ENCODE results near the gene EHD2. TPM values are rescaled to one million over a fixed set of nuclear protein-coding genes. Genes with fewer than 3 reads are reported as not detected.
A peak's percentile ranks its signal among the peaks of the same experiment; 100 is the strongest.

EHD2 gene
- total RNA-seq, 1 experiment from 2014 or later: 60.5 TPM

DNA sequence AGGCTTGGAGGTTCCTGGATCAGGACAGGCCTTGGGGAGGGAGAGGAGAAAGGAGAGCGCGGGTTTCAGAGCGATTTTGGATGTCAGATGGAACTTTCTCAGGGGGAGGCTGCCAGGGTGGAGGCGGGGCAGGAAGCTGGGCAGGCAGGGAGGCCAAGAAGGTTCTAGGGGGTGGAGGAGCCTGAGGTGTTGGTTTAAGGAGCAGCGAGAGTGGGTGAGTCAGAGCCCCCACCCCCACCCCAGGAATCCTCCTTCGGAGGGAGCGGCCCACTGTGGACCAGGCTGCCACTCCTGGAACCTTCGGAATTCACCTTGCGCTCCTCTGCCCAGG lies 16.2 kb downstream of the EHD2 start:
- Histone ChIP-seq H3K9me2 (ENCODE audit: insufficient read depth) (no peaks in the 10 kb centered on the region), H2AFZ (ENCODE audit: low read depth, low read length, poor library complexity, severe bottlenecking) (no peak overlapping the region), H3K36me3 (ENCODE audit: control insufficient read depth in 1 of 2, insufficient read depth in 2 of 2, low read length in 2 of 2) (peaks cover 2 to 18% of the 10 kb centered on the region in 2 experiments; a peak in 3 of 4 replicates), H3K4me2 (ENCODE audit: low read length) (peak overlapping the region; percentile 88), H3K4me3 (replicated peaks in 1 of 2; ENCODE audit: low read depth in 1 of 2, low read length in 2 of 2) (peak overlapping the region; percentile 49 to 58), H3K27me3 (ENCODE audit: insufficient read depth, low read length) (no peaks in the 10 kb centered on the region), H3K27ac (ENCODE audit: low read depth, low read length) (peak overlapping the region; percentile 98), H4K20me1 (ENCODE audit: insufficient read depth) (no peaks in the 10 kb centered on the region), H3K4me1 (ENCODE audit: control insufficient read depth in 1 of 2, insufficient read depth in 2 of 2, low read length in 2 of 2) (peaks cover 35 to 62% of the 10 kb centered on the region in 2 experiments), H3K9me3 (ENCODE audit: control insufficient read depth in 1 of 2, insufficient read depth in 1 of 2, low read depth in 1 of 2, low read length in 2 of 2) (no peaks in the 10 kb centered on the region), H3K9ac (ENCODE audit: low read length) (peak overlapping the region; percentile 74), H3K79me2 (ENCODE audit: insufficient read depth, low read length) (peaks cover 8% of the 10 kb centered on the region)
- intact Hi-C loops (cut with micrococcal nuclease): loop anchor here (2.0 kb wide), 1 partner anchor 13 kb away; no protein-coding TSS in a partner anchor
- ChIA-PET RAD21 (ENCODE audit: low non-redundant PET in 1 of 2, low total read pairs in 2 of 2, uncharacterized antibody in 2 of 2, unreplicated experiment in 2 of 2) (interaction anchor here (0.5 to 1.0 kb wide), 2 partner anchors 17 to 91 kb away, joined by 3 to 5 read pairs; no protein-coding TSS in a partner anchor), CTCF (interaction anchor here (0.9 to 9.2 kb wide), 4 partner anchors 17 to 293 kb away, joined by 3 to 62 read pairs (median 6); partner anchors contain the start of gene EHD2), POLR2A (interaction anchor here (0.6 to 1.3 kb wide), 3 partner anchors 8 to 16 kb away, joined by 3 to 5 read pairs (median 4); partner anchors contain the start of gene EHD2)
- BruUV-seq (replicated peaks): no TSS peak
- peak; percentile 83 for ATAC-seq
- DNase-seq (ENCODE audit: low read depth, low spot score): peak; percentile 79
- TF ChIP-seq, protein P1, sequence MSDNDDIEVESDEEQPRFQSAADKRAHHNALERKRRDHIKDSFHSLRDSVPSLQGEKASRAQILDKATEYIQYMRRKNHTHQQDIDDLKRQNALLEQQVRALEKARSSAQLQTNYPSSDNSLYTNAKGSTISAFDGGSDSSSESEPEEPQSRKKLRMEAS (IDR thresholded peaks at IDR 0.05): no peak
- TF ChIP-seq ELF1 (IDR thresholded peaks at IDR 0.05; ENCODE audit: borderline replicate concordance, low read depth): no peak
- TF ChIP-seq SP1 (IDR thresholded peaks at IDR 0.05; ENCODE audit: low read depth): peak; percentile 74
- TF ChIP-seq FOSL1 (IDR thresholded peaks at IDR 0.05; ENCODE audit: low read depth): peak; percentile 75
- TF ChIP-seq CTCF (IDR thresholded peaks at IDR 0.05 in 2 of 3, conservative IDR thresholded peaks at IDR 0.05 in 1 of 3; ENCODE audit: borderline replicate concordance in 1 of 3, insufficient read depth in 1 of 3, low read depth in 2 of 3, low read length in 2 of 3): no peak
- peak; percentile 80 for TF ChIP-seq JUND (IDR thresholded peaks at IDR 0.05)
- TF ChIP-seq RAD21 (IDR thresholded peaks at IDR 0.05; ENCODE audit: low read depth): no peak
- TF ChIP-seq EZH2phosphoT487 (IDR thresholded peaks at IDR 0.05; ENCODE audit: borderline replicate concordance): no peak
- TF ChIP-seq EZH2 (IDR thresholded peaks at IDR 0.05): no peak
- no peak for TF ChIP-seq ZBTB33 (IDR thresholded peaks at IDR 0.05; ENCODE audit: extremely low read depth, insufficient replicate concordance, low read length)
- no peak for TF ChIP-seq ZNF274 (IDR thresholded peaks at IDR 0.05; ENCODE audit: low read depth, low read length)
- peak; percentile 55 for TF ChIP-seq POLR2AphosphoS5 (IDR thresholded peaks at IDR 0.05; ENCODE audit: low read depth, low read length)
- peak; percentile 47; the same call in 1 of the 2 replicates for TF ChIP-seq SIN3A (IDR thresholded peaks at IDR 0.05; ENCODE audit: low read depth)
- no peak for TF ChIP-seq ZFX (IDR thresholded peaks at IDR 0.05)
- no peak for TF ChIP-seq YY1 (IDR thresholded peaks at IDR 0.05; ENCODE audit: extremely low read depth, insufficient replicate concordance, low read depth, low read length)
- peak; percentile 54 for TF ChIP-seq EGR1 (IDR thresholded peaks at IDR 0.05; ENCODE audit: low read depth)
- no peak for TF ChIP-seq SRF (IDR thresholded peaks at IDR 0.05; ENCODE audit: low read depth)
- no peak for TF ChIP-seq POLR2A (IDR thresholded peaks at IDR 0.05; ENCODE audit: borderline replicate concordance, extremely low read depth, insufficient read depth, insufficient read length)
- TF ChIP-seq CEBPB (IDR thresholded peaks at IDR 0.05; ENCODE audit: low read depth): no peak
- TF ChIP-seq TCF7L2 (IDR thresholded peaks at IDR 0.05; ENCODE audit: borderline replicate concordance, extremely low read depth, insufficient read depth, insufficient read length): no peak
- TF ChIP-seq, protein P2, sequence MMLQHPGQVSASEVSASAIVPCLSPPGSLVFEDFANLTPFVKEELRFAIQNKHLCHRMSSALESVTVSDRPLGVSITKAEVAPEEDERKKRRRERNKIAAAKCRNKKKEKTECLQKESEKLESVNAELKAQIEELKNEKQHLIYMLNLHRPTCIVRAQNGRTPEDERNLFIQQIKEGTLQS (IDR thresholded peaks at IDR 0.05): no peak

Measured in HCT116 (cell line).